ENCODE results near the gene CPM.
A peak's percentile ranks its signal among the peaks of the same experiment; 100 is the strongest.
"Not testable (repeated sequence)": the region's sequence is repeated elsewhere in the genome, so short reads cannot be mapped to it uniquely, and the experiment has no call there.

Gene CPM

GRCh38 chr12:68819481-68819880 lies 113.5 kb downstream of the CPM start:
- TF ChIP-seq POLR2A (IDR thresholded peaks at IDR 0.05; ENCODE audit: low read depth, low read length), result 0 out of 2 replicates have a peak, but pooled peaks have one; percentile 9
- DNase-seq (ENCODE audit: insufficient read length); FAIRE-seq: not testable (repeated sequence)

GRCh38 chr12:68815928-68816800 lies 116.8 kb downstream of the CPM start:
- TF ChIP-seq TAF1 (IDR thresholded peaks at IDR 0.05; ENCODE audit: borderline replicate concordance, low read depth, low read length), result no peak
- 0 out of 2 replicates have a peak, but pooled peaks have one; percentile 32 for TF ChIP-seq POLR2AphosphoS5 (IDR thresholded peaks at IDR 0.05; ENCODE audit: low read depth, low read length)
- FAIRE-seq (no peak), DNase-seq (ENCODE audit: insufficient read length) (no peak)

- DNase-seq (ENCODE audit: insufficient read length) (no peak), FAIRE-seq (no peak)
- no peak; the same call in 1 of the 2 replicates for TF ChIP-seq POLR2A (IDR thresholded peaks at IDR 0.05; ENCODE audit: low read depth, low read length)
- TF ChIP-seq POLR2AphosphoS5 (IDR thresholded peaks at IDR 0.05; ENCODE audit: low read depth, low read length), result 0 out of 2 replicates have a peak, but pooled peaks have one; percentile 34
Measured at GRCh38 chr12:68815232-68815927, 117.6 kb downstream of the CPM start.

GRCh38 chr12:68814490-68815231 lies 118.3 kb downstream of the CPM start:
- TF ChIP-seq POLR2A (IDR thresholded peaks at IDR 0.05; ENCODE audit: low read depth, low read length) (0 out of 2 replicates have a peak, but pooled peaks have one; percentile 42), TAF1 (IDR thresholded peaks at IDR 0.05; ENCODE audit: borderline replicate concordance, low read depth, low read length) (no peak), POLR2AphosphoS5 (IDR thresholded peaks at IDR 0.05; ENCODE audit: low read depth, low read length) (peak; percentile 76)
- no peak for DNase-seq (ENCODE audit: insufficient read length)
- FAIRE-seq, result no peak

GRCh38 chr12:68813242-68813593 lies 119.8 kb downstream of the CPM start:
- FAIRE-seq, result no peak
- DNase-seq (ENCODE audit: insufficient read length), result no peak
- no peak for TF ChIP-seq POLR2AphosphoS5 (IDR thresholded peaks at IDR 0.05; ENCODE audit: low read depth, low read length)
- no peak for TF ChIP-seq TAF1 (IDR thresholded peaks at IDR 0.05; ENCODE audit: borderline replicate concordance, low read depth, low read length)
- TF ChIP-seq POLR2A (IDR thresholded peaks at IDR 0.05; ENCODE audit: low read depth, low read length), result no peak

- no peak for FAIRE-seq
- no peak for DNase-seq (ENCODE audit: insufficient read length)
- TF ChIP-seq POLR2AphosphoS5 (IDR thresholded peaks at IDR 0.05; ENCODE audit: low read depth, low read length) (no peak), TAF1 (IDR thresholded peaks at IDR 0.05; ENCODE audit: borderline replicate concordance, low read depth, low read length) (no peak), POLR2A (IDR thresholded peaks at IDR 0.05; ENCODE audit: low read depth, low read length) (no peak; the same call in 1 of the 2 replicates)
Measured at GRCh38 chr12:68812553-68813241, 120.3 kb downstream of the CPM start.

- not testable (repeated sequence) for DNase-seq (ENCODE audit: insufficient read length); FAIRE-seq
Measured at GRCh38 chr12:68811573-68811972, 121.4 kb downstream of the CPM start.

GRCh38 chr12:68810027-68810389 lies 123.0 kb downstream of the CPM start:
- not testable (repeated sequence) for DNase-seq (ENCODE audit: insufficient read length); FAIRE-seq

- FAIRE-seq (no peak), DNase-seq (ENCODE audit: insufficient read length) (no peak)
- TF ChIP-seq POLR2AphosphoS5 (IDR thresholded peaks at IDR 0.05; ENCODE audit: low read depth, low read length), result no peak
- no peak for TF ChIP-seq POLR2A (IDR thresholded peaks at IDR 0.05; ENCODE audit: low read depth, low read length)
- no peak for TF ChIP-seq TAF1 (IDR thresholded peaks at IDR 0.05; ENCODE audit: borderline replicate concordance, low read depth, low read length)
Measured at GRCh38 chr12:68809190-68810026, 123.6 kb downstream of the CPM start.

- peak; percentile 57 for DNase-seq (ENCODE audit: insufficient read length)
- TF ChIP-seq POLR2AphosphoS5 (IDR thresholded peaks at IDR 0.05; ENCODE audit: low read depth, low read length) (peak; percentile 98), POLR2A (IDR thresholded peaks at IDR 0.05; ENCODE audit: low read depth, low read length) (peak; percentile 97), TAF1 (IDR thresholded peaks at IDR 0.05; ENCODE audit: borderline replicate concordance, low read depth, low read length) (peak; percentile 95)
- FAIRE-seq, result peak; percentile 84
Measured at GRCh38 chr12:68808388-68809189, 124.4 kb downstream of the CPM start.

All from GM12892 (cell line).